NCI-H2107 treated with DMSO at 0.1 percent for 48 hours (cell line): ENCODE data around the gene RPP30.
"Not testable (repeated sequence)": the region's sequence is repeated elsewhere in the genome, so short reads cannot be mapped to it uniquely, and the experiment has no call there.

ENCODE experiments used
- DNase-seq: peaks from one replicate; lab custom pipeline; 2025; ENCODE audit not compliant: unreplicated experiment; lab: John Stamatoyannopoulos, UW

The RPP30 gene

GRCh38 chr10:90871279-90871765 is 452 bp upstream of the RPP30 start:
- DNase-seq = peak; percentile 17

- no peak for DNase-seq
These were observed 860 bp downstream of the RPP30 start for GRCh38 chr10:90872648-90873020.

- DNase-seq = no peak
These were observed 7.3 kb downstream of the RPP30 start for GRCh38 chr10:90879062-90879461.

- DNase-seq = peak; percentile 9
These were observed 8.4 kb downstream of the RPP30 start for GRCh38 chr10:90880059-90880719.

- no peak for DNase-seq
These were observed 12.7 kb downstream of the RPP30 start for GRCh38 chr10:90884431-90884830.

- DNase-seq = no peak
These were observed 13.4 kb downstream of the RPP30 start for GRCh38 chr10:90885176-90885575.

- DNase-seq = no peak
These were observed 15.8 kb downstream of the RPP30 start for GRCh38 chr10:90887555-90887954.

- DNase-seq = no peak
These were observed 16.6 kb downstream of the RPP30 start for GRCh38 chr10:90888387-90888786.

- no peak for DNase-seq
These were observed 17.9 kb downstream of the RPP30 start for GRCh38 chr10:90889636-90890035.

GRCh38 chr10:90890347-90890746 is 18.6 kb downstream of the RPP30 start:
- no peak for DNase-seq

GRCh38 chr10:90893190-90893589 is 21.4 kb downstream of the RPP30 start:
- no peak for DNase-seq

- DNase-seq = not testable (repeated sequence)
These were observed 25.1 kb downstream of the RPP30 start for GRCh38 chr10:90896916-90897315.

GRCh38 chr10:90905925-90906324 is 34.2 kb downstream of the RPP30 start:
- no peak for DNase-seq

- DNase-seq = no peak
These were observed 34.8 kb downstream of the RPP30 start for GRCh38 chr10:90906596-90906995.

GRCh38 chr10:90911133-90912051 is 39.6 kb downstream of the RPP30 start:
- peak; percentile 29 for DNase-seq

- DNase-seq = no peak
These were observed 40.4 kb downstream of the RPP30 start for GRCh38 chr10:90912174-90912573.

GRCh38 chr10:90912854-90913479 is 41.2 kb downstream of the RPP30 start:
- DNase-seq = no peak

- no peak for DNase-seq
These were observed 42.1 kb downstream of the RPP30 start for GRCh38 chr10:90913774-90914420.

GRCh38 chr10:90914992-90915765 is 43.4 kb downstream of the RPP30 start:
- no peak for DNase-seq

GRCh38 chr10:90915766-90916075 is 43.9 kb downstream of the RPP30 start:
- no peak for DNase-seq
